ENCODE data around the gene FSIP1. TPM values are rescaled to one million over a fixed set of nuclear protein-coding genes. Genes with fewer than 3 reads are reported as not detected.
"Not testable (repeated sequence)": the region's sequence is repeated elsewhere in the genome, so short reads cannot be mapped to it uniquely, and the experiment has no call there.

The FSIP1 gene
- total RNA-seq = 1 to 10 TPM in 1 of 2 donors, under 1 TPM in 1; 0.67 to 1.7 TPM
- 1.7 to 3.6 reads per million in 2 donors for total RNA-seq

DNA sequence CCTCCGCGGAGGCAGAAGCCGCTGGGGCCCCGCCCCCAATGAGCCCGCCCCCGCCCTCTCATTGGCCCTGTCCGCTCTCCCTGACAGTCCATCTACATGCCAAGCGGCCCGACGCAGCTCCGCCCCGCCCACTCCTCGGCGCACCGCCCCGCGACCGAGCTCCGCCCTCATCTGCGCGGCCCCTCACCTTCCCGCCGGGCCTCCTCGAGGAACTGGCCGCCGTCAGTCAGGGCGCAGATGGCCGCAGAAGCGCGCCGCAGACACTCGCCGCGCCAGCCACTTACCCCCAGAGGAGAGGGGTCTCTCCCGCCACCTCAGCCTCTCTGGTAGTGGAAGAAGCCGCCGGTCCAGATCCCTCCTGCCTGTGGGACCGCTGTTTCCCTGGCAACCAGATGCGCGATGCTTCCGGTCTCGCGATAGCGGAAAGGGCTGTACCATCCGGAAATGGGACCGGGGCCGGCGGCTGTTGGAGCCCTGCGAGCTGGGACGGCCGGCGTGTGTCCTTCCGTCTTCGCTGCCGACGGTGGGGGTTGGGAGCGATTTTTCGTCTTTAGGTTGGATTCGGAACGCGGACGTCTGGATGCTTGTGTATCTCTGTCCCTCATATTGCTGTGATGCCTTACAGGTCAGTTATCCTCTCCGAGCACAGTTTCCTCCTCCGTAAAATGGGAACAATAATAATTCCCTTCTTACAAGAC lies at the start of gene FSIP1:
Gene FSIP1, minus strand, starts transcription at position 401 of the 698 bp plus-strand sequence. CDS start 6,317 bp downstream, outside the sequence.
- H3K9me3 ChIP-seq (ENCODE audit: control insufficient read depth, low read length, poor library complexity, severe bottlenecking) = no peaks in the 10 kb centered on the region
- H3K4me1 Mint-ChIP-seq = peaks cover 36% of the 10 kb centered on the region
- H3K36me3 Mint-ChIP-seq (ENCODE audit: low read depth) = peaks cover 3% of the 10 kb centered on the region
- peak within 1 kb of the TSS; percentile 96 for H3K4me3 Mint-ChIP-seq
- DNase-seq (peak; percentile 92), ATAC-seq (peak; percentile 99)
- peak within 1 kb of the TSS; percentile 93 for H3K27ac Mint-ChIP-seq
- H3K27me3 Mint-ChIP-seq = no peaks in the 10 kb centered on the region

DNA sequence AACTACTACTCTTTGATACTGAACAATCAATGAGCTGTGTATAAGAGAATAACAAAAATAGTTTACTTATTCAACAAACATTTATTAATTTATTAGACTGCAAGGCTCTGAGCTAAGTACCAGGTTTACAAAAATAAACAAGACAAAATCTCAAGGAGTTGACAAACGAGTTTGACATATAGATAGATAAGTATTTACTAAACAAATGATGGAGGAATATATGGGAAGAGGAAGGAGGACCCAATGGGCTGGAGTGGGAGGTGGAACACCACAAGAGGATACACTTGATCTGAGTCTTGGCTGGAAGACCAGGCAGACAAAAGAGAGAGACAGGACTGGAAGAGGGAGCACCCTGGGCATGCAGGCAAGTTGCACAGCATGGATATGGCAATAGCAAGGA lies 47.5 kb upstream of the FSIP1 start:
- Mint-ChIP-seq H3K36me3 (ENCODE audit: low read depth) (peaks cover 4% of the 10 kb centered on the region), H3K4me3 (no peak overlapping the region), H3K4me1 (no peaks in the 10 kb centered on the region), H3K27me3 (peaks cover 66% of the 10 kb centered on the region), H3K27ac (no peak overlapping the region)
- ATAC-seq = no peak
- no peak for DNase-seq
- no peaks in the 10 kb centered on the region for H3K9me3 ChIP-seq (ENCODE audit: control insufficient read depth, low read length, poor library complexity, severe bottlenecking)

DNA sequence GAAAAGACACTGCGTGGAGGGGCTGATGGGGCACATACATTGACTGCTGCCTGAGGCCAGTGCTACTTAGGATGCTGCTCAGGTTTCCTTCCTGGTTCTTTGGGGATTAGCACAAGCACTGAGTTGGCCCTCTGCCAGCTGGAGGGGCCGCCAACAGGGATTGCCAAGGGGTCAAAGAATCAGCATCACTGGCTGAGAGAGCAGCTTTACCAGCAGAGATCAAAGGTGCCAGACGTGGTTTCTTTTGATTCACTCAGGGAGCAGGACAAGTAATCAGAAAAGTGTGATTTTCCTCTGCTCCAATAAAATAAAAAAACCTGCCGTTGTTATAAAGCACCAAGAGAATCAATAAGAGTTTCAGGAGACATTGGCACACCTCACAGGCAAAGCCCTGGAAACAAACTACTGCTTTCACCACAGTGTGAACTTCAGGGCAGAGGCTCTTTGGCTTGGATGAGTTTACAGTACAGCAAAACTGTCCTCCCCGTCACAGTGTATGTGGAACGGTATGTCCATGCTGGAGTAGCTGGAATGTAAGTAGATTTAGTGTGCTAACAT lies 45.8 kb upstream of the FSIP1 start:
- H3K27ac Mint-ChIP-seq = no peak overlapping the region
- peaks cover 4% of the 10 kb centered on the region for H3K36me3 Mint-ChIP-seq (ENCODE audit: low read depth)
- no peak for ATAC-seq
- peaks cover 56% of the 10 kb centered on the region for H3K27me3 Mint-ChIP-seq
- no peak overlapping the region for H3K4me3 Mint-ChIP-seq
- H3K9me3 ChIP-seq (ENCODE audit: control insufficient read depth, low read length, poor library complexity, severe bottlenecking) = no peaks in the 10 kb centered on the region
- no peaks in the 10 kb centered on the region for H3K4me1 Mint-ChIP-seq
- DNase-seq = no peak

DNA sequence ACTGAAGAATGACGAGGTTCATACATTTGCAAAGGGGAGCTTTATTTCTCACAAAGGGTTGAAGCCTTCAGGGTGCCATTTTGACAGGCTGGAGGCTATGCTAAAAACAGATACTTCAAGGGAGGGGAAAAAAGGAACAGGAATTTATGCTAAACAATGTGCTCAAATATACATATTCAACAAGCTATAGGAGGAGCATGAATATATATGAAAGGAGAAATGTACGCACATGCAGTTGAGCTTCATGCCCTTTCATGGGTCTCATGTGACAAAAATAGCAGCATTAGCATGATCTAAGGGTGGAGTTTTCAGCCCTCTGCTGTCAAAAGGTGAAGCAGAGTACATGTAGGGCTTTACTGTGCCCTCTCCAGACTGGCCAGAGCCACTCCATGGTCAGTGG lies 44.3 kb upstream of the FSIP1 start:
- Mint-ChIP-seq H3K36me3 (ENCODE audit: low read depth) (peaks cover 4% of the 10 kb centered on the region), H3K4me1 (no peaks in the 10 kb centered on the region), H3K27ac (no peak overlapping the region), H3K27me3 (peaks cover 41% of the 10 kb centered on the region), H3K4me3 (no peak overlapping the region)
- ATAC-seq (no peak), DNase-seq (no peak)
- no peaks in the 10 kb centered on the region for H3K9me3 ChIP-seq (ENCODE audit: control insufficient read depth, low read length, poor library complexity, severe bottlenecking)

DNA sequence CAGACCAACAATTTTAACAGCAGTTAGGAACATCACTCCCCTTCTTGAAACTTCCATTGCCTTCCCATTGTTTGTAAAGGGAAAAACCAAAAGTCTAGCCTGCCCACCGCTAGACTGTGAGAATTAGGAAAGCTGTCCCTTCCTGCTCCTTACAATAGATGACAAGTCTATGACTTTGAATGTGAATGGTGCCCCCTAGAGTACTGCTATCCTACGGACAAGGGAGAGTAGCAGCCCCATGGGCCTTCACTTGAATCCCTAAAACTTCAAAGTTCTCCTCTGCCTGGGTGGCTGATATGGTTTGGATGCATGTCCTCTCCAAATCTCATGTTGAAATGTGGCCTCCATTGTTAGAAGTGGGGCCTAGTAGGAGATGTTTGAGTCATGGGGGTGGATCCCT lies 41.0 kb upstream of the FSIP1 start:
- Mint-ChIP-seq H3K4me1 (no peaks in the 10 kb centered on the region), H3K27me3 (peaks cover 25% of the 10 kb centered on the region), H3K36me3 (ENCODE audit: low read depth) (no peaks in the 10 kb centered on the region), H3K4me3 (no peak overlapping the region), H3K27ac (no peak overlapping the region)
- DNase-seq = no peak
- no peak for ATAC-seq
- H3K9me3 ChIP-seq (ENCODE audit: control insufficient read depth, low read length, poor library complexity, severe bottlenecking) = no peaks in the 10 kb centered on the region

DNA sequence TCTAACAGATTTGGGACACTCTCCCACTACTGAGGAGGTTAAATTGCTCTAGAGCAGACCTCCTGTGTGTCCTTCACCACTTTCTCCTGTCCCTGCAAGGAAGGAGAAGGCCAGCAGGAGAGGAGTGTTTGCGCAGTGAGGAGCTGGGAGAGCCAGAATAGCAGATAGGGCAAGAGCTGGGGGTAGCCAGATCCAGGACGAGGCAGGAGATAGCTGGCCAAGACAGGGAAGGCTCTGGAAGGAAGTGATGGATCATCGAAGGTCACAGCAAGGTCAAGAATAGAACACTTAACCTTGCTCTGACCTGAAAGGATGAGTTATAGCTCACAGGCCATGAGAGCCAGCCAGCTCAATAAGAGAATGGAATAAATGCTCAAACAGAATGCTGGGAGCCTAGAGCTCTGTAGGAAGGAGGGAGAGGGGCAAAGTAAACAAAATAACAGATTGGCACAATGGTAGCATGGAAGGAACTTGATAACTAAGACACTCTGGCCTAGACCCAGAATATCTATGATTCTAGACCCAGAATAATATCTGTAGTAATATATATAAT lies 37.5 kb upstream of the FSIP1 start:
- Mint-ChIP-seq H3K27me3 (peaks cover 5% of the 10 kb centered on the region), H3K36me3 (ENCODE audit: low read depth) (peaks cover 3% of the 10 kb centered on the region), H3K4me1 (no peaks in the 10 kb centered on the region), H3K4me3 (no peak overlapping the region), H3K27ac (no peak overlapping the region)
- DNase-seq (no peak), ATAC-seq (no peak)
- H3K9me3 ChIP-seq (ENCODE audit: control insufficient read depth, low read length, poor library complexity, severe bottlenecking) = no peaks in the 10 kb centered on the region

DNA sequence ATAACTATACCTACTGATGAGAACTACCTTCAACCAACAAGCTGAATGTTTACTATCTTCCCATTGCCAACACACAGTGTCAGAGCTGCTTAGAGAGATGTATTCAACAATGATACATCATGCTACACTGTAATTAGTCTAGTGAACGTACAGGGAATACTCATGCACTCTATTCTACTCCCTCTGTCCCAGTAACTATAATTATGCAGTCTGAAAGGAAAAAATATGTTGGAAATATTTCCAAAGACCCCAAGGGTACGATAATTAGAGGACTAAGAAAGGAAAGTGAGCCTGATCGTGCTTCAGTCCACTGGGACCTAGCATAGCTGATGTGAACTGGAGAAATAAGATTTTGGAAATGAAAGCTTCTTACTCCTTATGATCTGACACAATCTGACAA lies 36.9 kb upstream of the FSIP1 start:
- no peak for ATAC-seq
- Mint-ChIP-seq H3K4me1 (no peaks in the 10 kb centered on the region), H3K27me3 (peaks cover 9% of the 10 kb centered on the region), H3K36me3 (ENCODE audit: low read depth) (peaks cover 3% of the 10 kb centered on the region), H3K27ac (no peak overlapping the region), H3K4me3 (no peak overlapping the region)
- H3K9me3 ChIP-seq (ENCODE audit: control insufficient read depth, low read length, poor library complexity, severe bottlenecking) = no peaks in the 10 kb centered on the region
- DNase-seq = no peak

DNA sequence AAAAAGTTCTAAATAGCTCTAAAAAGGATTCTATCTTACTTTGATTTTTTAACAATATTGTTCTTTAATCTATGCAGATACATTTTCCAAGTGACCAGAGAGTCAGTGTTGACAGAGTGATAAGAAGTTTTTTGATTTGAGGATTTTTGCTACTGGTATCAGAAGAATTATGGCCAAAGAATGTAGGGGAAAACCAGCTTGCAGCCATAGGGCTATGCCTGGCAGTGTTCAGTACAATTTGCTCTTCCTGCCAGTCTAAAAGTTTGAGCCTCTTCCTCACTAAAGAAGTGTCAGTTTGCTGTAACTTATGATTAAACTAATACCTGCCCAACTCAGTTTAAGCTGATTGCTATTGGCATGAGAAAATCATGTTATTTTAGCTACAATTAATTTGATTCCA lies 35.3 kb upstream of the FSIP1 start:
- DNase-seq (no peak), ATAC-seq (no peak)
- H3K27ac Mint-ChIP-seq = no peak overlapping the region
- no peaks in the 10 kb centered on the region for H3K4me1 Mint-ChIP-seq
- H3K27me3 Mint-ChIP-seq = peaks cover 15% of the 10 kb centered on the region
- no peak overlapping the region for H3K4me3 Mint-ChIP-seq
- H3K9me3 ChIP-seq (ENCODE audit: control insufficient read depth, low read length, poor library complexity, severe bottlenecking) = no peaks in the 10 kb centered on the region
- peaks cover 3% of the 10 kb centered on the region for H3K36me3 Mint-ChIP-seq (ENCODE audit: low read depth)

DNA sequence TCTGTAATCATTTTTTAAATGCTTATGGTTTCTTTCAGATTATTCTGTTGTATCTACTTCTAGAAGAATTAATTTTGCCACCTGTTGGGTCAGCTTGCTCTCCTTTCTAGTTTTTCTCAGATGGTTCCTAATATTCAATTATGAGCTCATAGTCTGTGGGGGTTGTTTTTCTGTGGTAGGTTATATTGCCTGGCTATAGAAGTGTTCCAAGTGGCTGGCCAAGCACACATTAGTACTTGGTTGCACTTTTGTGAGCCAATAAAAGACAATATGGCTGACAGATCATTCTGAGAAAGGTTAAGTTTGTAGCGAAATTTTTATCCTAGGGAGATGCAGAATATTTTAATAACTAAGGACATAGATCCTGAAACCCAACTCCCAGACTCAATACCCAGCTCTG lies 31.8 kb upstream of the FSIP1 start:
- H3K4me1 Mint-ChIP-seq = no peaks in the 10 kb centered on the region
- no peak overlapping the region for H3K4me3 Mint-ChIP-seq
- ATAC-seq (no peak), DNase-seq (no peak)
- H3K27ac Mint-ChIP-seq = no peak overlapping the region
- peaks cover 26% of the 10 kb centered on the region for H3K27me3 Mint-ChIP-seq
- no peaks in the 10 kb centered on the region for H3K9me3 ChIP-seq (ENCODE audit: control insufficient read depth, low read length, poor library complexity, severe bottlenecking)
- H3K36me3 Mint-ChIP-seq (ENCODE audit: low read depth) = peaks cover 3% of the 10 kb centered on the region

DNA sequence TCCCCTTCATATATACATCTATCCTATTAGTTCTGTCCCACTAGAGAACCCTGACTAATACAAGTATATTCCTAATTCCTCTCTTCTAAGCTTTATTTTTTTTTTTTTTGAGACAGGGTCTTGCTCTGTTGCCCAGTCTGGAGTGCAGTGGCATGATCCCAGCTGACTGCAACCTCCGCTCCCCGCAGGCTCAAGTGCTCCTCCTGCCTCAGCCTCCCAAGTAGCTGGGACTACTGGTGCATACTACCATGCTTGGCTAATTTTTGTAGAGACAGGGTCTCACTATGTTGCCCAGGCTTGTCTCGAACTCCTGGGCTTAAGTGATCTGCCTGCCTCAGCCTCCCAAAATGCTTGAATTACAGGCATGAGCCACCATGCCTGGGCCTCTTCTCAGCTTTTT lies 30.0 kb upstream of the FSIP1 start:
- DNase-seq; ATAC-seq; H3K36me3 Mint-ChIP-seq (ENCODE audit: low read depth); H3K4me1 Mint-ChIP-seq; H3K4me3 Mint-ChIP-seq; H3K9me3 ChIP-seq (ENCODE audit: control insufficient read depth, low read length, poor library complexity, severe bottlenecking); H3K27ac Mint-ChIP-seq: not testable (repeated sequence)
- H3K27me3 Mint-ChIP-seq = peaks cover 44% of the 10 kb centered on the region

DNA sequence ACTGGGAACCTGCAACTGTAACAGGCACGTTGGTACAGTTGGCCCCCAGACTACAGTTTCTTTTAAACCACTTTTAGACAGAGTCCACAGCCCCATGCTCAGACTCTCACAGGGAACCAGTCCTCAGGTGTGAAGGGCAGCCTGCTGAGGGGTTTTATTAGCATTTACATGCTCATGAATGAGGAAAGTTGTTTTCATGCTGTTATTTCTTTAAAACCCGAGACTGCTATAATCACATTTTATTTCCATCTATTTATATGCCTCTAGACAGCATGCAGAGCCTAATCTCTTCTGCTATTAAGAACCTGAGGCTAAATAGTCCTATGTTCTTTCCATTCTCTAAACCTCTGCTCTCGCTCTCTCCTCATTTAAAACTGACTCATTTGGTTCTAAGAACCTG lies 26.3 kb upstream of the FSIP1 start:
- DNase-seq = no peak
- H3K4me1 Mint-ChIP-seq = no peaks in the 10 kb centered on the region
- H3K36me3 Mint-ChIP-seq (ENCODE audit: low read depth) = peaks cover 4% of the 10 kb centered on the region
- peaks cover 35% of the 10 kb centered on the region for H3K27me3 Mint-ChIP-seq
- ATAC-seq = no peak
- H3K9me3 ChIP-seq (ENCODE audit: control insufficient read depth, low read length, poor library complexity, severe bottlenecking) = no peaks in the 10 kb centered on the region
- no peak overlapping the region for H3K4me3 Mint-ChIP-seq
- H3K27ac Mint-ChIP-seq = no peak overlapping the region

DNA sequence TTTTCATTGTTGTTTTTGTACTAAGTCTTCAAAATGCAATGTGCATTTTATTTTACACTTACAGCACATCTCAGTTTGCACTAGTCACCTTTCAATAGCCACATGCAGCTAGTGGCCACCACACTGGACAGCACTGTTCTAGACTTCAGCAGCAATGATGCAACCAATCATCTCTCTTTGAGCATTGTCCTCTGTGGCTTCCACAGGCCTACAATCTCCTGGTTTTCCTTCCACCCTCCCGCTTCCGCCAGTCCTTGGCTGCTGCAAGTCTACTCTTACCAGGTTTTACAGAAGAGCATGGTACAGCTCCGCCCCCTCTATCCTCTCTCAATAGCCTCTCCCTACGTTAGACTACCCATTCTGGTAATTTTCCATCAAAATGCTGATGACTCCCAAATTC lies 25.1 kb upstream of the FSIP1 start:
- H3K36me3 Mint-ChIP-seq (ENCODE audit: low read depth) = peaks cover 4% of the 10 kb centered on the region
- H3K27me3 Mint-ChIP-seq = peaks cover 42% of the 10 kb centered on the region
- no peak overlapping the region for H3K27ac Mint-ChIP-seq
- no peak overlapping the region for H3K4me3 Mint-ChIP-seq
- H3K9me3 ChIP-seq (ENCODE audit: control insufficient read depth, low read length, poor library complexity, severe bottlenecking) = no peaks in the 10 kb centered on the region
- no peaks in the 10 kb centered on the region for H3K4me1 Mint-ChIP-seq
- no peak for DNase-seq
- ATAC-seq = no peak

DNA sequence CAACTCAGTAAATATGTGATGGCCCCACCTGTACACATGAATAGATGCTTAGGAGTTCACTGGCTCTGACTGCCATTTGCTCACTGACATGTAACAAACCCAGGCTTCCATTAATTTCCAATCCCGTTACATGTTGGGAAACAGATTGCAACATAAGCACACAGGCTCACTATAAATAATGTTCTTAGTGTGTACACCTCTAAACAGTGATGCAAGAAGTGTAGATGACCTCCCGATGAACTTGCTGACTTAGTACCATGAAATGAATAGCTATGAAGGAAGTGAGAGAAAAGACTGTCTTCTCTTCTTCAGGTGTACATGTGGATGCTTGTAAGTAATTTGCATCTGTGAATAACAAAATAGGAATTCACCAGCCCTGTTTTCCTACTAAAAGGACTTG lies 21.4 kb upstream of the FSIP1 start:
- Mint-ChIP-seq H3K4me1 (no peaks in the 10 kb centered on the region), H3K4me3 (no peak overlapping the region), H3K36me3 (ENCODE audit: low read depth) (peaks cover 4% of the 10 kb centered on the region), H3K27ac (no peak overlapping the region), H3K27me3 (peaks cover 58% of the 10 kb centered on the region)
- H3K9me3 ChIP-seq (ENCODE audit: control insufficient read depth, low read length, poor library complexity, severe bottlenecking) = no peaks in the 10 kb centered on the region
- ATAC-seq (no peak), DNase-seq (no peak)

DNA sequence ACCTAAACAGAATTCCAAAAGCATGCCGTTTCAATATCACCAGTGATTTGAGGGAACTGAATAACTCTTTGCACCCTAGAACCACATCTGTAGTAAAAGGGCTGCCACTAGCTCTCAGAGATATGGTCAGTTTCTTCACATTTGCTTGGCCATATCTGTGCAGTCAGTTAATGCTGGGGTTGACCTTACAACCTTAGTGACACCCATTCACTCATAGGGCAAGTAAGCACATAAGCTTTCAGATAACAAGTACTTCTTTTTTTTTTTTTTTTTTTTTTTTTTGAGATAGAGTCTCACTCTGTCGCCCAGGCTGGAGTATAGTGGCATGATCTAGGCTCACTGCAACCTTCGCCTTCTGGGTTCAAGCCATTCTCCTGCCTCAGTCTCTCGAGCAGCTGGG lies 20.4 kb upstream of the FSIP1 start:
- no peak overlapping the region for H3K27ac Mint-ChIP-seq
- no peak overlapping the region for H3K4me3 Mint-ChIP-seq
- H3K9me3 ChIP-seq (ENCODE audit: control insufficient read depth, low read length, poor library complexity, severe bottlenecking) = no peaks in the 10 kb centered on the region
- DNase-seq (no peak), ATAC-seq (no peak)
- H3K27me3 Mint-ChIP-seq = peaks cover 58% of the 10 kb centered on the region
- H3K4me1 Mint-ChIP-seq = no peaks in the 10 kb centered on the region
- H3K36me3 Mint-ChIP-seq (ENCODE audit: low read depth) = no peaks in the 10 kb centered on the region
